B cell (primary cell): ENCODE results near the gene PTGES3.

ENCODE experiments used
- EZH2 ChIP-seq: IDR thresholded peaks from 2 replicates; pipeline ENCODE4 v1.6.1; 2012; ENCODE audit warnings: borderline replicate concordance, low read depth, mild to moderate bottlenecking, moderate library complexity, low read length; ENCODE audit not compliant: insufficient read depth, poor library complexity, severe bottlenecking
- TF ChIP-seq, protein P1 (sequence below): fragments of 200-600 bp; IDR thresholded peaks from one replicate; pipeline ENCODE4 v1.8.0; 2022; ENCODE audit warnings: antibody characterized with exemption, mild to moderate bottlenecking

DNA sequence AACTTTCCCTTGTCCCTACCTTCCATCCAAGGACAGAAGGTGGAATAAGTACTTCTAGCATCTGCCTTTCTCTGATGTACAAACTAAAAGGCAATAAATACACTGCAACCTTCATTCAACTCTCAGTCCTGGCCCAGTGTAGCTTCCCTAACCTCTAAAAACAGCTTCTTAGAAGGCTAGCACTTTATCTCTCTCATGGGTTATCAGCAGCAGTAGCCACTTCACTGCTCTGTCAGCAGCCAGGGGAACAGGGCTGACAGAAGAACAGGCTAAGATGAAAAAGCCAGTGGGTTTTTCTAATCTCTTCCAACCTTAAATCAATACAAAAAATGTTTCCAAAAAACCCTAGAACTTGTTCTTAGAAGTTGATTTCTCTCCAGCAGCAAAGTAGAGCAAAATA lies 71.2 kb downstream of the PTGES3 start:
- TF ChIP-seq, protein P1, sequence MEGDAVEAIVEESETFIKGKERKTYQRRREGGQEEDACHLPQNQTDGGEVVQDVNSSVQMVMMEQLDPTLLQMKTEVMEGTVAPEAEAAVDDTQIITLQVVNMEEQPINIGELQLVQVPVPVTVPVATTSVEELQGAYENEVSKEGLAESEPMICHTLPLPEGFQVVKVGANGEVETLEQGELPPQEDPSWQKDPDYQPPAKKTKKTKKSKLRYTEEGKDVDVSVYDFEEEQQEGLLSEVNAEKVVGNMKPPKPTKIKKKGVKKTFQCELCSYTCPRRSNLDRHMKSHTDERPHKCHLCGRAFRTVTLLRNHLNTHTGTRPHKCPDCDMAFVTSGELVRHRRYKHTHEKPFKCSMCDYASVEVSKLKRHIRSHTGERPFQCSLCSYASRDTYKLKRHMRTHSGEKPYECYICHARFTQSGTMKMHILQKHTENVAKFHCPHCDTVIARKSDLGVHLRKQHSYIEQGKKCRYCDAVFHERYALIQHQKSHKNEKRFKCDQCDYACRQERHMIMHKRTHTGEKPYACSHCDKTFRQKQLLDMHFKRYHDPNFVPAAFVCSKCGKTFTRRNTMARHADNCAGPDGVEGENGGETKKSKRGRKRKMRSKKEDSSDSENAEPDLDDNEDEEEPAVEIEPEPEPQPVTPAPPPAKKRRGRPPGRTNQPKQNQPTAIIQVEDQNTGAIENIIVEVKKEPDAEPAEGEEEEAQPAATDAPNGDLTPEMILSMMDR = no peak
- TF ChIP-seq EZH2 = no peak
